K562 (cell line): ENCODE measurements around the gene KIF5A. TPM values are rescaled to one million over a fixed set of nuclear protein-coding genes. Genes with fewer than 3 reads are reported as not detected.

Experiments used
- CHD2 ChIP-seq: IDR thresholded peaks from 2 replicates; pipeline ENCODE4 v1.6.1; 2011; ENCODE audit warnings: low read depth, low read length
- CREM ChIP-seq: IDR thresholded peaks from 2 replicates; pipeline ENCODE4 v1.6.1; 2014; ENCODE audit warnings: antibody characterized with exemption, low read depth
- FUS ChIP-seq: fragments of 200-400 bp; formaldehyde crosslinking; optimal IDR thresholded peaks from 2 replicates; pipeline ENCODE3; 2017; ENCODE audit warnings: low read depth, low read length
- HNRNPLL ChIP-seq: fragments of 200-400 bp; formaldehyde crosslinking; IDR thresholded peaks from 2 replicates; pipeline ENCODE4 v1.6.1; 2017; ENCODE audit warnings: low read length, low read depth, mild to moderate bottlenecking; ENCODE audit not compliant: poor library complexity, severe bottlenecking
- ILK ChIP-seq: fragments of 450-650 bp; IDR thresholded peaks from 2 replicates; pipeline ENCODE4 v1.6.1; 2016; ENCODE audit warnings: missing genetic modification characterization, low read depth, mild to moderate bottlenecking, missing compliant biosample characterization, moderate library complexity, borderline replicate concordance
- KDM4B ChIP-seq, 2 experiments: fragments of 450-650 bp in 1 of 2; sonication (generic) in 1 of 2; IDR thresholded peaks; 2 replicates each; pipeline ENCODE4 v1.6.1; 2016 to 2017; ENCODE audit warnings: borderline replicate concordance in 2 of 2, antibody characterized with exemption in 1 of 2, low read depth in 1 of 2, mild to moderate bottlenecking in 1 of 2
- KLF1 ChIP-seq: fragments of 450-650 bp; IDR thresholded peaks from 2 replicates; pipeline ENCODE4 v1.6.1; 2016; ENCODE audit warnings: missing genetic modification characterization, missing compliant biosample characterization
- MAFK ChIP-seq: IDR thresholded peaks from 2 replicates; pipeline ENCODE4 v1.6.1; 2011; ENCODE audit warnings: low read length, improper control_type of control experiment
- MTF1 ChIP-seq: fragments of 250-450 bp; sonication (Bioruptor Pico); IDR thresholded peaks from 2 replicates; pipeline ENCODE4 v1.9.0; 2021; ENCODE audit warnings: moderate library complexity, mild to moderate bottlenecking, inconsistent platforms, borderline replicate concordance
- RBM14 ChIP-seq: fragments of 200-400 bp; formaldehyde crosslinking; IDR thresholded peaks from 2 replicates; pipeline ENCODE4 v1.6.1; 2018; ENCODE audit warnings: low read depth, mild to moderate bottlenecking, low read length, moderate library complexity, borderline replicate concordance; ENCODE audit not compliant: insufficient read depth
- RUNX1 ChIP-seq: sonication (generic); IDR thresholded peaks from 2 replicates; pipeline ENCODE4 v1.6.1; 2016; ENCODE audit warnings: antibody characterized with exemption, low read depth
- TCF7 ChIP-seq: sonication (generic); IDR thresholded peaks from 2 replicates; pipeline ENCODE4 v1.6.1; 2016; ENCODE audit warnings: antibody characterized with exemption, borderline replicate concordance
- YBX1 ChIP-seq: fragments of 450-650 bp; IDR thresholded peaks from 2 replicates; pipeline ENCODE4 v1.7.1; 2016; ENCODE audit warnings: mild to moderate bottlenecking
- ZC3H8 ChIP-seq: fragments of 450-650 bp; IDR thresholded peaks from 2 replicates; pipeline ENCODE4 v1.6.1; 2017
- ZKSCAN3 ChIP-seq: fragments of 250-450 bp; sonication (Bioruptor Pico); IDR thresholded peaks from 2 replicates; pipeline ENCODE4 v1.4.0; 2020
- ZNF3 ChIP-seq: fragments of 250-450 bp; sonication (Bioruptor Pico); IDR thresholded peaks from 2 replicates; pipeline ENCODE4 v1.5.0; 2021; ENCODE audit warnings: mild to moderate bottlenecking, moderate library complexity
- ZNF407 ChIP-seq: fragments of 450-650 bp; IDR thresholded peaks from 2 replicates; pipeline ENCODE4 v1.6.1; 2016; ENCODE audit warnings: low read depth
- polyA plus RNA-seq, 8 experiments: library from polyadenylated mRNA; depleted of rRNA in 4 of 8; stranded (reverse) in 5 of 8; unstranded in 3 of 8; fragments of >200 nt; fragmentation: Nextera tagmentation in 2 of 8; fragmentation: Illumina TruSeq in 1 of 8; extraction: Ambion mirVana in 2 of 8; extraction: Trizol in 1 of 8; gene quantifications; 2 replicates each; pipeline versions ENCODE4 v1.2.1 to v1.2.3, GENCODE V29; 2011 to 2014; ENCODE audit warnings: inconsistent platforms in 1 of 8, missing spikeins in 1 of 8
- total RNA-seq, 7 experiments: library from RNA; depleted of rRNA in 6 of 7; stranded (reverse); fragments of >200 nt in 6 of 7; fragmentation: Illumina TruSeq in 2 of 7; extraction: Trizol in 2 of 7; gene quantifications; 2 replicates each; pipeline versions ENCODE4 v1.2.1 to v1.2.3, GENCODE V29; 2011 to 2021; ENCODE audit warnings: low replicate concordance in 1 of 7
- TF ChIP-seq, protein P1 (sequence below): fragments of 250-450 bp; sonication (Bioruptor Pico); IDR thresholded peaks from 2 replicates; pipeline ENCODE4 v1.5.0; 2021; ENCODE audit warnings: mild to moderate bottlenecking, moderate library complexity

The KIF5A gene
- total and polyA plus RNA-seq, 9 of the 15 experiments (the other 6 are each of a cell fraction or from before 2014, with no cell fraction given) = 3.4 to 17.7 (median 8.0) TPM

- TF ChIP-seq ZNF407 (no peak), RBM14 (no peak), MAFK (no peak), HNRNPLL (no peak), TCF7 (no peak), FUS (no peak), CREM (peak; percentile 5; the same call in 1 of the 2 replicates), RUNX1 (no peak), CHD2 (no peak), KLF1 (tag) (no peak), KDM4B (IDR thresholded peaks at IDR 0.05; ENCODE audit: borderline replicate concordance in 2 of 2, low read depth in 1 of 2) (peak in 1 of 2 experiments; percentile 24; a peak in 1 of 4 replicates), ZKSCAN3 (no peak), ILK (no peak), YBX1 (no peak), ZC3H8 (no peak), MTF1 (no peak), ZNF3 (CRISPR knock-in tag) (no peak)
- TF ChIP-seq, protein P1, sequence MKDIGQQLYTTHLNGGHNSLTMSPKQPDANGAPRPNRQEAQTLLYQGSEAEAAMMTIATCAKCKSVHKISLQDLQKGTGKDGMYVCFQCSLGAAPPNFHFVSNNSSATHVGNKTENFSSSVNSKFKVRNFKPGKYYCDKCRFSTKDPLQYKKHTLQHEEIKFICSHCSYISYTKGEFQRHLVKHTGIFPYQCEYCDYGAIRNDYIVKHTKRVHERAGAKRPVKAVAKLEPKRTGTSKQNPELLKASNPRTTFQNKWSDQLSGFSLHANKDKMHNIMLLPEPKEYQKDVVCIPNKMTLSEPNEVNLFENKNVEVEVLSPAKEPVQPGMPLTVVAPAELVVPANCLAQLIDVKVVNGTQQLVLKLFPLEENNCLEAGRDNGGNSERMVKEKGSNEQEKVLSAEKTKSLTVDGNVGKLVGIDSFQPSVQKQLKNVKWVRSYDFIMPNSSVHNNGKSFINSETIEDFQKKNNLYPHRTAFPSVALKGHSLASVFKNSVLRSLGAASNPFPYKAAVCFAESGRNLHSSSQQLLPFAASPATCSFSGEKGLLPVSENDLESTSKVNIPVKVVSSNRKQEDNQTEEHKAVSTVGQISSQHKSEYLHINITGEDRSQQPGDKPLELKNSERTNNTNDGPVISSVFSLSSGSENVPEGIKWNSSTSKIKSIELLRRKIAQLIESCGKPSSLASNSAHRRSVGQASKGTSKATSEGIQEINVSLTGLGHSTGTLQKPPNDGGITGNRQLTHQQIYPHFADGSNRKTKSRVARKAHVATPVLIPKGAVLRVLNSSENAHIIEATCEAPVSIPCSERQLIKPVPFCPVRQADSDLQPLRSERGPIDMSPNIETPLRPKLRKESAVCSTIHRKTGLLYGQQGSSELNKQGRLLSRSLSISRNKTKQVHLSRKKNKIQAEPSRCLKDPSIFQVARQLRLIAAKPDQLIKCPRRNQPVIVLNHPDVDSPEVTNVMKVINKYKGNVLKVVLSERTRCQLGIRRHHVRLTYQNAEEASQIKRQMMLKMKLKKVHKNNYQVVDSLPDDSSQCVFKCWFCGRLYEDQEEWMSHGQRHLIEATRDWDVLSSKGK = no peak
Measured at GRCh38 chr12:57522887-57523705, 26.7 kb upstream of the KIF5A start (continued).
